ENCODE data around the gene RRP1.
"Not testable (repeated sequence)": the region's sequence is repeated elsewhere in the genome, so short reads cannot be mapped to it uniquely, and the experiment has no call there.

RRP1 gene

DNA sequence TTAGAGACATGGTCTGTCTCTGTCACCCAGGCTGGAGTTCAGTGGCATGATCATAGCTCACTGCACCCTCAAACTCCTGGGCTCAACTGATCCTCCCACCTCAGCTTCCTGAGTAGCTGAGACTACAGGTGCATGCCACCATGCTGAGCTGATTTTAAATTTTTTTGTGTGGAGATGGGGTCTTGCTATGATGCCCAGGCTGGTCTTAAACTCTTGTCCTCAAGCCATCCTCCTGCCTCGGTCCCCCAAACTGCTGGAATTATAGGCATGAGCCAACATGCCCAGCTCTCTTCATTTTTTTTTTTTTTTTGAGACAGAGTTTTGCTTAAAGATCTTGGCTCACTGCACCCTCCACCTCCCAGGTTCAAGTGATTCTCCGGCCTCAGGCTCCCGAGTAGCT, 50.9 kb downstream of the RRP1 start:
- no peak for DNase-seq (ENCODE audit: low read depth)

DNA sequence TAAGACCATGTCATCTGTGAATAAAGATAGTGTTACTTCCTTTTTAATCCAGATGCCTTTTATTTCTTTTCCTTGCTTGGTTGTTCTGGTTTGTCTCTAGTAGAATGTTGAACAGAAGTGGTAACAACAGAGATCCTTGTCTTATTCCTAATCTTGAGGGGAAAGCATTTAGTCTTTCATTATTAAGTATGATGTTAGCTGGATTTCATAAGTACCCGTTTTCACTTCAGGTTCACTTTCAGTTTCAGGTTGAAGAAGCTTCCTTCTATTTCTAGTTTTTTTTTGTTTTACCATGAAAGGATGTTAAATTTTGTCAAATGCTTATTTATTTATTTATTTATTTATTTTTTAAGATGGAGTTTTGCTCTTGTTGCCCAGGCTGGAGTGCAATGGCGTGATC, 53.4 kb downstream of the RRP1 start:
- DNase-seq (ENCODE audit: low read depth) = no peak

DNA sequence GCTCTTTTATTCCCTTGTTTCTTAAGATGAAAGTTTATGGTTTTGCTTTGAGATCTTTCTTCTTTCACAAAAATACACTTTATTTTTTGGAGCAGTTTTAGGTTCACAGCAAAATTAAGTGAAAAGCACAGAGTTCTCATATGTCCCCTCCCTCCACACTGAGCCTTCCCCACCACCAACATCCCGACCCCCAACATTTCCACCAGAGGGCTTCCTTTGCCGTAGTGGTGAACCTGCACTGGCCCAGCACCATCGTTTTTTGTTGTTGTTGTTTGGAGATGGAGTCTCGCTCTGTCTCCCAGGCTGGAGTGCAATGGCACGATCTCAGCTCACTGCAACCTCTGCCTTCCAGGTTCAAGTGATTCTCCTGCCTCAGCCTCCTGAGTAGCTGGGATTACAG, 55.5 kb downstream of the RRP1 start:
- not testable (repeated sequence) for DNase-seq (ENCODE audit: low read depth)

DNA sequence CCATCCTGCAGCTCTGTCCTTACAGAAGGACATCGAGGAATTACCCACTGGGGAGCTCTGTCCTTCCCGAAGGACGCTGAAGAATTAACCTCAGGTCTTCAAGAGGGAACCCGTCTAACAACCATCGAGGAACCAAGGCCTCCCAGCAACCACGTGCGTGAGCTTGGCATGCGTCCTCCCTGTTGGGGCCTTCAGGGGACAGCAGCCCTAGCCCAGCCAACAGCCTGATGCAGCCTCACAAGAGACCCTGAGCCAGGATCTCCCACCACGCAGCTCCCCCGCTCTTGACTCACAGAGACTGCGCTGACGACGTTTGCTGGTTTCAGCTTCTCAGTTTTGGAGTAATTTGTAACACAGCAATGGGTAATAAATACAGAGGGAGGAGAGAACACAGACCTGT, 56.0 kb downstream of the RRP1 start:
- DNase-seq (ENCODE audit: low read depth) = no peak

DNA sequence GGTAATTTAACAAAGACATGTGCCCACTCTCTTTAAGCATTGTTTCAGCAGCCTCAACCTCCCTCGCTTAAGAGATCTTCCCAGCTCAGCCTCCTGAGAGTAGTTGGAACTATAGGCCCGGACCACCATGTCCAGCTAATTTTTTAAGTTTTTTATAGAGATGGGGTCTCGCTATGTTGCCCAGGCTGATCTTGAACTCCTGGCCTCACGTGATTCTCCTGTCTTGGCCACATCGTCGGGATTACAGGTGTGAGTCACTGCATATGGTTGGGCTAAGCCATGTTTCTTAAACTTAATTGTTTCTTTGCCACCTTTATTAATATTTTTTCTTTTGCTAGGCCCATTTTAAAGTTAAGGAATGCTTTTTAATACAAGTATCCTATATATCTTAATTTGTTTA, 57.1 kb downstream of the RRP1 start:
- DNase-seq (ENCODE audit: low read depth) = no peak

DNA sequence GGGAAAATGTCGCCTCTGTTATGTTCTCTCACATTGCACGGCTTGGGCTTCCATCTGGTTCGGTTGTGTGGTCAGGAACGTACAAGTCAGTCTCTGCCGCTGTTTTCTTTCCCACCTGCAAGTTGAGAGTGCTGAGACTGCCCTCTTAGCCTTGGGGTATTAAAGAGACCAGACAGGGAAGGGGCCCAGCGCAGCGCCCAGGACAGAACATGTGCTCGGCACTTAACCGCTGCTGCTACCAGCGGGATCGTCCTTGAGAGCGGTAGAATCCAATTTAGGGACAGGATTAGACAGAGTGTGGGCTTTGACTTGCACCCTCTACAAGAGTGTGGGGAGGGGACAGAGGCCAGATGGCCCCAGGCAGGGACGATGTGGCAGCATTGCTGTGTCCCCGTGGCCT, 57.9 kb downstream of the RRP1 start:
- DNase-seq (ENCODE audit: low read depth) = no peak

DNA sequence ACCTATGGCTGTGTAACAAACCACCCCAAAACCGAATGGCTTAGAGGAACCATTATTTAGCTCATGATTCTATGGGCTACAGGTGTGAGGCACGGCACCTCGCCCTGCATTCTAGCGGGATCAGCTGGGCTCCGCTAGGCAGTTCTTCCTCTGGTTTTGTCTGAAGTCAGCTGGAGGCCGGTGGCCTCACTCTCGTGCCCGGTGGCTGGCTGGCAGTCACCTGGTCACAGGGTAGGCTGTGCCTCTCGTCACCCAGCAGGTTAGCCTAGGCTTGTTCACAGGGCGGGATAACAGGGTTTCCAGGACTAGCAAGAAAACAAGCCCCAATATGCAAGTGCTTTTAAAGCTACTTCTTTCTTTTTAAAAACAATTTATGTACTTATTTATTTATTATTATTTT, 59.4 kb downstream of the RRP1 start:
- no peak for DNase-seq (ENCODE audit: low read depth)

DNA sequence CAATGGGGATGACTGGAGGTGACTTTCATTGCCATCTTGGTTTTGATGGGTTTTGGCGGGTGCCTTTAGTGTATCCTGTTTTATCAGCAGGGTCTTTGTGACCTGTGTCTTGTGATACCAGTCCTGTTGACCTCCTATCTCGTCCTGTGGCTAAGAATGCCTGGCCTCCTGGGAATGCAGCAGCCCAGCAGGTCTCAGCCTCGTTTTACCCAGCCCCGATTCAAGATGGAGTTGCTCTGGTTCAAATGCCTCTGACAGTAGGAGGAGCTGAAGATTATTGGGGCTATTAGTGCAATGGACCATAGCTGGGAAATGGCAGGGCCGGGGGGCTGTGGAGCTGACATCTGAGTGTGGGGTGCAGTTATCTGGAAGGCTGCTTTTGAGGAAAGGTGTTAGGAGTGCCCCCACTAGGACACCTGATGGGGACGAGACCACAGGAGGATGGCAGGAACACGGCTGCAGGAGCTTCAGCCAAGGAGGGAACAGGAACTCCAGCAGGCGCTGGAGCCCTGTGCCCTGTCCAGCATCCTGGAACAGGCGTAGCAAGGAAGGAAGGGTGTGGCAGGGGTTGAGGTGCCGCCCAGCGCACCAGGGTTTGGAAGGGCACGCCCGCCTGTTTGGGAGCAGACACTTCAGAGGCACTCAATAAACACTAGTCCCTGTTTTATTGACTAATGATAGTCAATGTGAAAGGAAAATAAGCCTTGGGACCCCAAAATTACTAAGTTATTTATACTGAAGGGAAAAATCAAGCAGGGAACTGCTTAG, 60.3 kb downstream of the RRP1 start:
- no peak for DNase-seq (ENCODE audit: low read depth)

DNA sequence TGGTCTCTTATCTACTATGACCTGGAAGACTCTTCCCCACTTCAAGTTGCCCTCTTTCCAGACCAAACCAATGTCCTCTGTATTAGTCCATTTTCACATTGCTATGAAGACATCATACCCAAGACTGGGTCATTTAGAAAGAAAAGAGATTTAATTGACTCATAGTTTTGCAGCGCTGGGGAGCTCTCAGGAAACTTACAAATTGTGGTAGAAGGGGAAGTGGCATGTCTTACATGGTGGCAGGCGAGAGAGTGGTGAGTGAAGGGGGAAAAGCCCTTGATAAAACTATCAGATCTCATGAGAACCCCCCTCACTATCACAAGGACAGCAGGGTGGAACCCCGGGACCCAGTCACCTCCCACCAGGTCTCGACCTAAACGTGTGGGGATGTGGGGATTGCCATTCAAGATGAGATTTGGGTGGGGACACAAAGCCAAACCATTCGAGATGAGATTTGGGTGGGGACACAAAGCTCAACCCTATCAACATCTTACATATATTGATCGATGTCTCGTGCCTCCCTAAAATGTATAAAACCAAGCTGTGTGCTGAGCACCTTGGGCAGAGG, 61.4 kb downstream of the RRP1 start:
- DNase-seq (ENCODE audit: low read depth) = no peak

DNA sequence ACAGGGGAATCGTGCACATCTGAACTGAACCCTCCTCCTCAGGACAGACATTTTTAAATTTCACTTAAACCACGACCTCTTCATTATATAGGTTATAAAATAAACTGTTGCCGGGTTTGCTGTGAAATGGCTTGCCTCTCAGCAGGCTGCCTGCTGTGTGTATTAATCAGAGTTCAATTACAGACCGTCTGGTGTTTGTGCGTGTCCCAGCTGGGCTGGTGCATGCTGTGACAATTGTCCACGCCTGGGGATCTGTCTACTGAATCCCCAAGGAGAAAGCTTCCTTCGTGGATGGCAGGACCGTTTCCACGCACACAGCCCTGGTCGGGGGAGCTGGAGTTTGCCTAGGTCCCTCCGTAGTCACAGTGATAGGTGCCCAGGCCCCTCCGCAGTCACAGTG, 62.2 kb downstream of the RRP1 start:
- no peak for DNase-seq (ENCODE audit: low read depth)

DNA sequence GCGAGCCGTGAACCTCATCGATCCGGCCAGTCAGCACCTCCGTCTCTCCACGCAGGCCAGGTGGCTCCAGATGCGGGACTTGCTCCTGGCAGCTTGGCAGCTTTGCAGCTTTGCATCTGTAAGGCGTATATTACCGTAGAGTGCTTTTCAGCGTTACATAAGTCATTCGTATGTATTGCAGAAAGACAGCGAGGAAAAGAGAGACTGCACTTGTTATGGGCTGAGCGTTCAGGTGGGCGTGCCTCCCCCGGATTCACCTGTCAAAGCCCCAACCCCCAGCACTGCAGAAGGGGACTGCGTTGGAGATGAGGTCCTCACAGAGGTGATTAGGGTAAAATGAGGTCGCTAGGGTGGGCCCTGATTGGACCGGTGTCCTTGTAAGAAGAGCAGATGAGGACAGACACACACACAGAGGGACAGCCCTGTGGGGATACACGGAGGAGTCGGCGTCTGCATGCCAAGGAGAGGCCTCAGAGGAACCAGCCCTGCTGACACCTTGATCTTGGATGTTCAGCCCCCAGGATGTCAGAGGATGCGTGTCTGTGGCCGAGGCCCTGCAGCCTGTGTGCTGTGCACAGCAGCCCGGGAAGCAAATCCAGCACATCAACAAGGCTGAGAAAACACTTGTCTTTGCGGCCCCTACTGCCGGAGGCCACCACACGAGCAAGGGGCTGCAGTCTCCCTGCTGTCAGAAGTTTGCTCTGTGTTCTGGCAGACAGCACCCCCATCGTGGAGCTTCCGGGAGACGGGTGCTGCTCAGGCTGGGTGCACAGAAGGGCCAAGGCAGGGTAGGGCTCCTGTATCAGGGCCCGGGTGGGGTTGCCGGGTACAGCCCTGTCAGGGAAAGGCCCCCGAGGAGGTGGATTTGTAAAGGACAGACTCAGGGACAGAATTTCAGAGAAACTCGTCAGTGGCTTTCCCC, 64.7 kb downstream of the RRP1 start:
- DNase-seq (ENCODE audit: low read depth) = no peak

All from stimulated activated CD8-positive, alpha-beta memory T cell treated with anti-CD3 and anti-CD28 coated beads, Interleukin-12 subunit alpha, Interleukin-12 subunit beta, amount 100 ng/mL, for 1 hour (primary cell).